HFF-Myc (cell line): Measurements from ENCODE around the gene HOXD9.
A peak's percentile ranks its signal among the peaks of the same experiment; 100 is the strongest.

Source experiments
- DNase-seq: peaks from one replicate; pipeline ENCODE4 v3.0.0-alpha.2; 2011; ENCODE audit warnings: low read depth; ENCODE audit errors: extremely low read depth
- H3K4me3 ChIP-seq: replicated peaks from 2 replicates; pipeline ENCODE4 v1.5.1; 2011; ENCODE audit warnings: low read depth, mild to moderate bottlenecking, control low read depth, low read length
- CTCF ChIP-seq: IDR thresholded peaks from 2 replicates; pipeline ENCODE4 v1.5.1; 2012; ENCODE audit warnings: mild to moderate bottlenecking, low read depth, low read length, control low read depth; ENCODE audit errors: missing control alignments

The HOXD9 gene

DNA sequence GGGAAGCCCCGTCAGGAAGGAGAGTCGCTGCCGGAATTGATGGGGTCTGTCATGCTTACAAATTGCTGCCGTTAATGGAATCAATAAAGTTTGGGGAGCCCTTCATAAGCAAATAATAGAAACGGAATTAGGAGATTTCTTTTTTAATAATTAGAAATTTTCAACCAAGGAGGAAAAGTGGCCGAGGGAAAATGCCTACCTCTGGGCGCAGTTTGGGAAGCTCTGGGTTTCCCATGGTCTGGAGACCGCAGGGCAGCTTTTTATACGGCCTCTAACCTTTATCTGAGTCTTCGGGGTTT lies 40.0 kb upstream of the HOXD9 start:
- no peak overlapping the region for H3K4me3 ChIP-seq
- no peak for DNase-seq
- no peak for TF ChIP-seq CTCF

DNA sequence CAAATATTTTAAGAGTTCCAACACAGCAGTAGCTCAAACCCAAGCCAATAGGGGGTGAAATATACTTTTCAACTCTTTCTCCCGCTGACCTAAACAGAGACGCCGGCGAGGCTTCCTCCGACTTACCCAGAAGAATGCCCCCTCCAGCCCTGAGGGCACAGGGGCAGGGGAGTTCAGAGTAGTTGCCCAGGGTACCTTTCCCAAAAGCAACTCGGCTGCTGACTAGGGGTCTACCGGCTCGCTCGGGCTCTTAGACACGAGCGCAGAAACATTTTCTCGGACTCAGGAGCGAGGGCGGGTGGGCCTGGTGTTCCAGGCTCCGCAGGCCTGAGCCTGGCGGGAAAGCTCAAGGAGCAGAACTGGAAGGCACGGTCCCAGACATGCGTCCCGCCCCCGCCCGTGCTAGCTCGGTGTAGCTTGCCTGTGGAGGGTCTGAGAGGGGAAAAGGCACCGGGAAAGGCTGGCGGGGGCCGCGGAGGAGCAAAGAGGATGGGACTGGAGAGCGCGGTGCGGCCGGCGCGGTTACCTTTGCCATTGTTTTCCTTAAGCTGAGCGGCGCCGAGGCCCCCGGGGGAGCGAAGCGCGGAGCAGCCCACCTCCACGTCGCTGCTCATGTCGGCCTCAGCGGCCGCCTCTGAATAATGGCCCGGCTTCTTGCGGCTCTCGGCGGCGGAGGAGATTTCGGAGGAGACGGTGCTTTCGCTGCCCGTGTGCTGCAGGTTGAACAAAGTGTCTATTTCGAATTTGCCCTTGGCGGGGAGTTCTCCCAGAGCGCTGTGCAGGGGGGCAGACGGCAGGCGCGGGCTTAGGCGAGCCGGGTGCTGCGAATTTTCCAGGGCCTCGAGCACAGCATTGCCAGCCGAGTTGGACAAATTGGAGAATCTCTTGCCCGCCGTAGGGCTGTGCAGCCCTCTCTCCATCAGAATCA lies 39.4 kb upstream of the HOXD9 start:
- no peak overlapping the region for H3K4me3 ChIP-seq
- DNase-seq, result no peak
- no peak for TF ChIP-seq CTCF

DNA sequence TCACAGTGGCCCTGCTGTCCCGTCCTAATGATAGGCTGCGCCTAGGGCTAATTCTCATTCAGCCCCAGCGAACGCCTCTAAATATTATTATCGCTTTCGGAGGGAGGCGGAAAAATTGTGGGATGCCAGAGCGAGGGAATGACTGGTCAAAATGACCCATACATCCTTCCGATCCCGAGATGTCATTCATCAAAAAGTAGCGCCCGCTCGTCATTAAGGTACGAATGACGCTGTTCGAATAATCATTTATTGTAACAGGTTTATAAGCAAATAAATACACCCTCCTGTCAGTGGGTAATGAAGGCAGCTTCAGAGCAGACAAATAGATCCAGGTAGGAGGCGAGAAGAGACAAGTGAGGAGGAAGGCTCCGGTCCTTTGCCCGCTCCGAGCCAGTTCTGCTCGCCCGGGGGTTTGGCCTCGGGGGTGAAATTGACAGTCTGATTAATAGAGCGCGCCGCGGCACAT lies 38.7 kb upstream of the HOXD9 start, which contains the start of gene EVX2:
EVX2 (minus strand) TSS at position 167 of the 466 bp plus-strand sequence. CDS start 186 bp downstream, outside the sequence.
- no peak for DNase-seq
- no peak for TF ChIP-seq CTCF
- H3K4me3 ChIP-seq, result no peak within 1 kb of the TSS

GRCh38 chr2:176084611-176085119 lies 37.9 kb upstream of the HOXD9 start:
- TF ChIP-seq CTCF, result no peak
- DNase-seq, result no peak
- no peak overlapping the region for H3K4me3 ChIP-seq

- no peak overlapping the region for H3K4me3 ChIP-seq
- DNase-seq, result no peak
- no peak for TF ChIP-seq CTCF
These were observed 37.3 kb upstream of the HOXD9 start for GRCh38 chr2:176085120-176085788.

DNA sequence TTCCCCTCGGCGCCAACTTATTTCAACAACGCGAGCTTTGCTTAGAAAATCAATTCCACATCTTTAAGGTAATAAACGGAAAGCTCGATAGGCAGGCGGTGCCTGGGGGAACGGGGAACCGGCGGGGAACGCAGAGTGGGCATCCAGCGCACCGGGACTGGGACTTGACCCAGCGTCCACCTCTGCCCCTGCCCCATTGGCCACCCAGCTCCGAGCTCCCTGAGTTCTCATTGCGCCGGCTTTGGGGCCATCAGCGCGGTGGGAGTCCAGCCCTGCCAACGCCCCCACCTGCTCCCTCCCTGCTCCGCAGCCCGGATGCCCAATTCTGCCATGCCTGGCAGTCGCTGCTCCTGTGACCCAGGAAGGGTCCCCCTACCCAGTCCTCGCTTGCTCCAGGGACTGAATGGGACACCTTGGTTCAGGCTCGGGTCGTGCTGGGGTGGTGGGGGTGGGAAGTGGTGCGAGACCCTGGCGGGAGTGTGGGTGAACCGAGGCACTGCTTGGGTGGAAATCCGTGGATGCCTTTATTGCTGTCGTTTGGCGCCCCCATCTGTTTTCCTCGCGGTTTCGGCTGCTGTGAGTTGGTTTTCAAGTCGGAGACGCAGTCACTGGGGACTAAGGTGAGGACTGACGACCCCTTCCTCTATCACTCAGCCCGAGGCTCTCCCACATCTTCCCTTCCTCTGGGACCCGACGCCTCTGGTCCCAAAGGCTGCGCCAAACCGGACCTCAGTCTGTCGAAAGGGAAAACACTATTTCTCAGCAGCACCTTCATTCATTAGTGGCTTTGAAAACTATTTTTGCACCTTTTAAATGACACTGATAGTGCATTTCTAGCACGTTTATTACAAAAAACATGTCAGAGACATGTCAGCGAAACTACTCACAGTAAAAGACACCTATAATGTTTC lies 36.4 kb upstream of the HOXD9 start:
- no peak for DNase-seq
- no peak overlapping the region for H3K4me3 ChIP-seq
- peak; percentile 54 for TF ChIP-seq CTCF
